Measurements from ENCODE around the gene HIPK3.

DNA sequence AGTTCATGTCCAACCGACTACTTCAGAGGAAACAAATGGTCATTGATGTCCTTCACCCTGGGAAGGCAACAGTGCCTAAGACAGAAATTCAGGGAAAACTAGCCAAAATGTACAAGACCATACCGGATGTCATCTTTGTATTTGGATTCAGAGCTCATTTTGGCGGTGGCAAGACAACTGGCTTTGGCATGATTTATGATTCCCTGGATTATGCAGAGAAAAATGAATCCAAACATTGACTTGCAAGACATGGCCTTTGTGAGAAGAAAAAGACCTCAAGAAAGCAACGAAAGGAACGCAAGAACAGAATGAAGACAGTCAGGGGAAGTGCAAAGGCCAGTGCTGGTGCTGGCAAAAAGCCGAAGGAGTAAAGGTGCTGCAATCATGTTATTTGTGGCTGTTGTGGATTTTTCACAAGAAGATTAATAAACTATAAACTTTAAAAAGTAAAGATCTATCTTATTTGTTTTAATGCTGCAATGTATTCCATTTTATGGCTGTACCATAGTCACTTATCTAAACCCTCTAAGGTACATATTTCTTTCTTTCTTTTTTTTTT lies 20.1 kb upstream of the HIPK3 start:
- TF ChIP-seq, protein P1, sequence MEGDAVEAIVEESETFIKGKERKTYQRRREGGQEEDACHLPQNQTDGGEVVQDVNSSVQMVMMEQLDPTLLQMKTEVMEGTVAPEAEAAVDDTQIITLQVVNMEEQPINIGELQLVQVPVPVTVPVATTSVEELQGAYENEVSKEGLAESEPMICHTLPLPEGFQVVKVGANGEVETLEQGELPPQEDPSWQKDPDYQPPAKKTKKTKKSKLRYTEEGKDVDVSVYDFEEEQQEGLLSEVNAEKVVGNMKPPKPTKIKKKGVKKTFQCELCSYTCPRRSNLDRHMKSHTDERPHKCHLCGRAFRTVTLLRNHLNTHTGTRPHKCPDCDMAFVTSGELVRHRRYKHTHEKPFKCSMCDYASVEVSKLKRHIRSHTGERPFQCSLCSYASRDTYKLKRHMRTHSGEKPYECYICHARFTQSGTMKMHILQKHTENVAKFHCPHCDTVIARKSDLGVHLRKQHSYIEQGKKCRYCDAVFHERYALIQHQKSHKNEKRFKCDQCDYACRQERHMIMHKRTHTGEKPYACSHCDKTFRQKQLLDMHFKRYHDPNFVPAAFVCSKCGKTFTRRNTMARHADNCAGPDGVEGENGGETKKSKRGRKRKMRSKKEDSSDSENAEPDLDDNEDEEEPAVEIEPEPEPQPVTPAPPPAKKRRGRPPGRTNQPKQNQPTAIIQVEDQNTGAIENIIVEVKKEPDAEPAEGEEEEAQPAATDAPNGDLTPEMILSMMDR (IDR thresholded peaks at IDR 0.05; ENCODE audit: low read depth, low read length) = no peak
- TF ChIP-seq EZH2phosphoT487 (IDR thresholded peaks at IDR 0.05; ENCODE audit: low read depth) = no peak

Data from OCI-LY3 (cell line).